ENCODE measurements around the gene CCDC120.

The CCDC120 gene

GRCh38 chrX:49059681-49060085, 884 bp downstream of the CCDC120 start:
- DNase-seq = peak in 1 of 10 donors; percentile 10
- intact Hi-C loops (cut with DNase I) = no loop called here

DNA sequence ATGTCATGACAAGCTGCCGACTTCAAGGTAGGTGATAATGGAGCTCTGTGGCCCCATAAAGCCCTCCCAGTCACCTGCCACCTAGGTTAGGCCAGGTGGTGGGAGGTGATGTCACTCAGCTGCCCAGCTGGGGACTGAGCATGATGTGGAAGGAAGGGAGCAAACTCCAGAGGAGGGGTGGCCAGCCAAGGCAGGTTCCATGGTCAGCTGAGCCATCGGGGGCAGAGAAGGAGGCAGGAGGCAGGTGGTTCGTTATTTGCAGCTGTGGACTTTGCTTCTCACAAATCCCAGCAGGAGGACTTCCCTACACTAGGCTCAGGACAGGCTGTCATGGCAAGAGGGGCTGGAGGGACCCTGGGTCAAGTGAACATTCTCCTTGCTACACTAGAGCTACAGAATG, 2.1 kb downstream of the CCDC120 start:
- peak in 3 of 10 donors; percentile 15 to 43 (median 26) for DNase-seq
- intact Hi-C loops (cut with DNase I) = no loop called here

DNA sequence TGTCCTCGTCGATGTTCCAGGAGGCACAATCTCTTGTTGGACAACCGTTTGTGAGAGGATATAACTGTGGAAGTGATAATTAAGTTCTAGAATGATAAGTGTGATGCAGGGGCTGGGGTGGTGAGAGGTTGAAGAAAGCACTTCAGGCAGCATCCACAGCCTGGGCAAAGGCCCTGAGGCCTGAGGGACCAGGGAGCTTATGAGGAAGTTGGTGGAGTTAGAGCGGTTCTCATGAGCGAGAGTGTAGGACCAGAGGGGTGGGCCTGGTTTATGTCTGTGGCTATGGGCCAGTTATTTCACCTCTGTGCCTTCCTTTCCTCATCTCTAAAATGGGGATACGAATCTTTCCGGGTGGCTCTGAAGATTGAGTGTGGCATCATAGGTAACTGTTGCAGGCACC, 2.7 kb downstream of the CCDC120 start:
- intact Hi-C loops (cut with DNase I) = no loop called here
- DNase-seq = peak in 2 of 10 donors; percentile 1 to 26

DNA sequence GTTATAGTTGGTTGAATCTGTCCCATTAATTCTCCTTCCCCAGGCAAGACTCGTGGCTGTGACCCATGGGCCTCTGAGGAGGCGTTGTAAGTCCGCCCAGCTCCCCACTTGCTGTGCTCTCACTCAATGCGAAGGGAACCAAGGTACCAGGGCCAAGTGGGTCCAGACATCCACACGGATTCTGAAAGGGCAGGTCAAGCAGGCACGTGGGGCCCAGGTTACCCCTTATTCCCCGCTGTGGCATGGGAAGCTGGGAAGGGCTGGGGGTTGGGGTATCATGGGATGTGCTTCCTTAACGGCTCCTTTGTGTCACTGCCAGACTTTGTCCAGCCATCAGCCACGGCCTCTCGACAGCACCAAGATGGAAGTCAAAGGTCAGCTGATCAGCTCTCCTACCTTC, 3.1 kb downstream of the CCDC120 start:
- intact Hi-C loops (cut with DNase I) = no loop called here
- DNase-seq = peak in 2 of 10 donors; percentile 47 to 68

DNA sequence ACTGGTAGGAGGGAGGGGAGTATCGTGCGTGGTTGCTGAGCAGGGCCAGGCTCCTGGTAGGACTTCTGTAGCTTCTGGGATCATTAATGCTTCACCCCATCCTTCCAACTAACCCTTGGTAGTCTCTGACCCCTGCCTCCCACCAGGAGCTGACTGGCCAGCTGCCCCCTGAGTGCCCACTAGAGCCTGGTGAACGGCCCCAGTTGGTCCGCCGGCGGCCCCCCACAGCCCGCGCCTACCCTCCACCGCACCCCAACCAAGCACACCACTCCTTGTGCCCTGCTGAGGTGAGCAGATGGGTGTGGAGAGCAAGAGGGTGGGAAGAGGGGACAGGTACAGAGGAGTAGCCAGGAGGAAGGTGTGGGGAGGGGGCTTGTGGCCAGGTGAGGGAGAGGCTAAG, 4.9 kb downstream of the CCDC120 start:
- intact Hi-C loops (cut with DNase I) = no loop called here
- DNase-seq = peak in 1 of 10 donors; percentile 66

GRCh38 chrX:49064303-49064702, 5.5 kb downstream of the CCDC120 start:
- peak in 1 of 10 donors; percentile 77 for DNase-seq
- intact Hi-C loops (cut with DNase I) = no loop called here

GRCh38 chrX:49064735-49065134, 5.9 kb downstream of the CCDC120 start:
- intact Hi-C loops (cut with DNase I) = no loop called here

GRCh38 chrX:49066278-49066677, 7.5 kb downstream of the CCDC120 start:
- intact Hi-C loops (cut with DNase I) = no loop called here
- DNase-seq = no peak

More at GRCh38 chrX:49064735-49065134, 5.9 kb downstream of the CCDC120 start:
- no peak for DNase-seq

- intact Hi-C loops (cut with DNase I) = no loop called here
- peak in 1 of 10 donors; percentile 13 for DNase-seq
Observed at GRCh38 chrX:49066690-49067089, 7.9 kb downstream of the CCDC120 start.

DNA sequence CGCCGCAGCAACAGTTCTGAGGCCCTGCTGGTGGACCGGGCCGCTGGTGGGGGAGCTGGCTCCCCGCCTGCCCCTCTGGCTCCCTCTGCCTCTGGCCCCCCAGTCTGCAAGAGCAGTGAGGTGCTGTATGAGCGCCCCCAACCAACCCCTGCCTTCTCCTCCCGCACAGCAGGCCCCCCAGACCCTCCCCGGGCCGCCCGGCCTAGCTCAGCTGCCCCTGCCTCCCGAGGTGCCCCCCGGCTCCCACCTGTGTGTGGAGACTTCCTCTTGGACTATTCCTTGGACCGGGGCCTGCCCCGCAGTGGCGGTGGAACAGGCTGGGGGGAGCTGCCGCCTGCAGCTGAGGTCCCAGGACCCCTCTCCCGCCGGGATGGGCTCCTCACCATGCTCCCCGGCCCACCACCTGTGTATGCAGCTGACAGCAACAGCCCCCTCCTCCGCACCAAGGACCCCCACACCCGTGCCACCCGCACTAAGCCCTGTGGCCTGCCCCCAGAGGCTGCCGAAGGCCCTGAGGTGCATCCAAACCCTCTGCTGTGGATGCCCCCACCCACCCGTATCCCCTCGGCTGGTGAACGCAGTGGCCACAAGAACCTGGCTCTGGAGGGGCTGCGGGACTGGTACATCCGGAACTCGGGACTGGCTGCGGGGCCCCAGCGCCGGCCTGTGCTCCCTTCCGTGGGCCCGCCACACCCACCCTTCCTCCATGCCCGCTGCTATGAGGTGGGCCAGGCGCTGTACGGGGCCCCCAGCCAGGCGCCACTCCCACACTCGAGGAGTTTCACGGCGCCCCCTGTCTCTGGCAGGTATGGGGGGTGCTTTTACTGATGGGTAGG, 8.7 kb downstream of the CCDC120 start:
- intact Hi-C loops (cut with DNase I) = no loop called here
- peak in 1 of 10 donors; percentile 77 for DNase-seq

DNA sequence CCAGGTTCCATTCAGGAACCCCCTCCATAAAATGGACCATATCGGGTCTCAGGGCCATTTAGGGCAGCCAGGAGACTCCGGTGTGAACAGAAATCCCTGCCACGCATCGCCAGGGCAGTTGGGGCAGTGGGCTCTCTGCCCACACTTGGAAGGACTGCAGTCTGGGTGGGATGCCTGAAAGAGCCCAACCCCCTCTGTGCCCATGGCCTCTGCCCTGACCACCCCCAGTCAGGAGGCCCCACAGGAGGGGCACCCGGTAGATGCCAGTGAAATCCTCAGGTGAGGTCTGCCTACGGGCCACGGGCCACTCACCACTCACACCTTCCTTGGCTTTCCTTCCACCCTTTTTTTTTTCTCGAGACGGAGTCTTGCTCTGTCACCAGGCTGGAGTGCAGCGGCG, 10.2 kb downstream of the CCDC120 start:
- peak in 1 of 10 donors; percentile 69 for DNase-seq
- intact Hi-C loops (cut with DNase I) = no loop called here

- no peak for DNase-seq
- intact Hi-C loops (cut with DNase I) = no loop called here
Observed at GRCh38 chrX:49070988-49071387, 12.2 kb downstream of the CCDC120 start.

DNA sequence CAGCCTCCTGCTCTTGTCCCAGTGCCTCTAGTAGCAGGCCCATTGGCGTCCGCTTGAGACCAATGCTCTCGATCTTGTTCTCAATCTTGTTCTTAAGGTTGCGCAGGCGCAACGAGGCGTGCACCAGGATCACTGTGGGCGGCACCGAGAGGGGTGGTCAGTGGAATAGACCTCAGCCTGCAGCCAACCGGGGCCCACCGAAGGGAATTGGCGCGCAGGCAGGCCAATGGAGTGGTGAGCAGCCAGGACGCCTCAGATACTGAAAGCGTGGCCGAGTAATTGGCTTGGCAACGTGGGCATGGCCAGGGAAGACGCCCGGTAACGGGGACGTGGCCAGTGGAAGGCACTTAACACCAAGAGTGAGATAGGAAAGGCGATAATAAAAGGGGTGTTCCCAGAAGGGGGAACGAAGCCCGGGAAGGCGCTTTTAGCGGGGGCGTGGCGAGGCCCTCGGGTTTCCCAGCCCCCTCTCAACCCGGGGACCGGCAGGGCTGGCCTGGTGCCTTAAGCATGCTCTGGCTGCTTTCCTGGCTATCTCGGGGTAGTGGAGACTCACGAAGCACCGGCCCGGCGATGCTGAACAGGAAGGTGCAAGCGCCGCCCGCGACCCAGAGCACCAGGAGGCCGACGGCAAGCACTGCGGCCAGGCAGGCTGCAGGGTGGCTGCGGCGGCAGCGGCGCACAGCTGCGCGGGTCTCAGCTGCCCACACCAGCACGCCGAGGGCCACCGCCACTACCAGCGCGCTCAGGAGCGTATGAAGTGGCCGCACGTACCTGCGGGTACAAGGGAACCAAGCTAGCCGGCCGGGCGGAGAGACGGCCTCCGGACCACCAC, 13.3 kb downstream of the CCDC120 start:
- DNase-seq = peak in 9 of 10 donors; percentile 35 to 96 (median 73)
- intact Hi-C loops (cut with DNase I) = no loop called here

DNA sequence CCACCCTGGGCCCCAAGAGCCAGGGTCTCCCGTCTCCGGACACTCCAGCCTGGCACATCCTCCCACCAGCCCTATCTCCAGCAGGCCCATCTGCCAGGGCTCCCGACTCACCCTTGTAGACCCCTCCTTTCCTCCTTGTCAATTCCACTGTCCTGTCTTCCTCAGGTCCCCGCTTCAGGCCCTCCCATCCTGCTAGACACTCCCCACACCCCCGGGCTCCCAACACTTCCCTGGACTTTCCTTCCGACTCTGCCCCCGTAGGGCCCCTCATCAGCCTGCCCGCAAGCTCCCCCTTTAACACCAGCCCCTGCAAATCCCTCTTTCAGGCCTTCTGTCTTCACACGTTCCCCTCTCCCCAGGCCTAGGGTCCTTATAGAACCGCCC, 13.9 kb downstream of the CCDC120 start:
- intact Hi-C loops (cut with DNase I) = no loop called here
- DNase-seq = no peak

DNA sequence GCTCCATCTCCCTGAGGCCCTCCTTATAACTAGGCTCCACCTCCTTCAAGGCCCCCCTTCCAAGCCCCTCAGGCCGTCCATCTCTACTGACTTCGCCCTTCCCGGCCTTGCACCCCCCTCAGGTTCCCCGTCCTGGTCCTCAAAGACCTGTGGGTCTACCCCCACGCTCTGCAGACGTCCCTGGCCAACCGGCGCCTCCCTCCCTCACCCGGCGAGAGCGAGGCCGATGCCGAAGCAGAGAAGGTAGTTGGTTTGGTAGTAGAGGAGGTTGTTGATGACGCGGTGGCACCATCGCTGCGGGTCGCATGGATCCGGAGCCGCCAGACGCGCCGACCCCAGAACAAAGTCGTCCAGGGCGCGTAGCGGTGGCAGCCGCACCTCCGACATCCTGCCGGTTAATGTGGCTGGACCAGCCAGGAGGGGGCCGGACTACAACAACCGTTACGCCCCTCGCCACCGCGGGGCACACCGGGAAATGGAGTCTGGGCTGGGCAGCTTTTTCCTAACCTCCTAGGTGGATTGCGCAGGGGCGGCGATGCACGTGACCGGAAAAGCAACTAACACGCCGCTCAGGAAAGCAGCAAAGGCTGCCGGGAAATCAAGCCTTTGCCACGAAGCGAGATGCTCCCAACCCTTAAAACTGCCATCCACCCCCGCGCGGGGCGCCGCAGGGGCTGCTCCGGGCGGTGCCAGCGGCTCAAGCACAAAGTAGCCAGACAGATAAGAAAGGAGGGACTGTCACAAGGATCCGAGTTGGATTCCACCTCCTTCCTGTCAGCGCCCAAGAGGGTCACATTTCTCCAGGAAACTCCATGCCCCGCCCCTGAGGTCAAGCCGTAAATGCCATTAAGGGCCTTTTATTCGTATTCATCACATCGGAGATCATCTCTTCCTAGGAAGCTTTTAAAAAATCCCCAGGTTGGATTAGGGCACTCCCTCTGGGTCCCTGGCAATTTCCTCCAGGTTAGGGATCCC, 15.1 kb downstream of the CCDC120 start, which contains the start of gene PRAF2:
TSS of gene PRAF2 (minus strand) at position 402 of the 975 bp plus-strand sequence. CDS start at position 387, 15 bp downstream.
- peak; percentile 90 to 99 (median 94) for DNase-seq
- intact Hi-C loops (cut with DNase I) = no loop called here

DNA sequence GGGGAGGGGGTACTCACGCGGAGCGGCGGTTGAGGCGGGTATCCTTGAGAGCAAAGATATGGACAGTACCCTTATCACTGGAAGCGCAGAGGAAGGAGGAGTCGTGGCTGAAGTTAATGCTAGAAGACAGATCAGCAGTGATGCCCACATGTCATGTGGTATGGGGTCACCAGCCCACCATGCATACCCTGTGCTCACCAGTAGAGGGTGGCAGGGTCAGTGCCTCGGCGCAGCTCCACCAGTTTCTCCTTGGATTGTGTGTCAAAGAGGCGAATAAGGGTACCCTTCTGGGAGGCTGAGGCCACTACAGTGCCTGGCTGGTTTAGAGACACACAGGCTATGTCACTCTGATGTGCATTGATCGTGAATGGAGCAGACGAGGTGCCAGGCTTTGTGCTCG, 16.5 kb downstream of the CCDC120 start:
- intact Hi-C loops (cut with DNase I) = no loop called here
- peak in 1 of 10 donors; percentile 41 for DNase-seq

- DNase-seq = no peak
- intact Hi-C loops (cut with DNase I) = no loop called here
Observed at GRCh38 chrX:49077941-49078340, 19.1 kb downstream of the CCDC120 start.

GRCh38 chrX:49079489-49080428, 21.0 kb downstream of the CCDC120 start, which contains the start of gene WDR45:
Gene WDR45 (minus strand): TSS chrX:49079887. CDS start chrX:49078095, 1,792 bp downstream.
- intact Hi-C loops (cut with DNase I) = no loop called here
- DNase-seq = peak; percentile 58 to 96 (median 72)

Measured in posterior cingulate gyrus (tissue), 11 donors.